Epidermal melanocyte (primary cell): ENCODE measurements around the gene RPL34.
A peak's percentile ranks its signal among the peaks of the same experiment; 100 is the strongest.

Experiments
- DNase-seq: peaks from one replicate; pipeline ENCODE4 v3.0.0; 2011; ENCODE audit warnings: low spot score; ENCODE audit not compliant: insufficient read length

RPL34 gene

DNA sequence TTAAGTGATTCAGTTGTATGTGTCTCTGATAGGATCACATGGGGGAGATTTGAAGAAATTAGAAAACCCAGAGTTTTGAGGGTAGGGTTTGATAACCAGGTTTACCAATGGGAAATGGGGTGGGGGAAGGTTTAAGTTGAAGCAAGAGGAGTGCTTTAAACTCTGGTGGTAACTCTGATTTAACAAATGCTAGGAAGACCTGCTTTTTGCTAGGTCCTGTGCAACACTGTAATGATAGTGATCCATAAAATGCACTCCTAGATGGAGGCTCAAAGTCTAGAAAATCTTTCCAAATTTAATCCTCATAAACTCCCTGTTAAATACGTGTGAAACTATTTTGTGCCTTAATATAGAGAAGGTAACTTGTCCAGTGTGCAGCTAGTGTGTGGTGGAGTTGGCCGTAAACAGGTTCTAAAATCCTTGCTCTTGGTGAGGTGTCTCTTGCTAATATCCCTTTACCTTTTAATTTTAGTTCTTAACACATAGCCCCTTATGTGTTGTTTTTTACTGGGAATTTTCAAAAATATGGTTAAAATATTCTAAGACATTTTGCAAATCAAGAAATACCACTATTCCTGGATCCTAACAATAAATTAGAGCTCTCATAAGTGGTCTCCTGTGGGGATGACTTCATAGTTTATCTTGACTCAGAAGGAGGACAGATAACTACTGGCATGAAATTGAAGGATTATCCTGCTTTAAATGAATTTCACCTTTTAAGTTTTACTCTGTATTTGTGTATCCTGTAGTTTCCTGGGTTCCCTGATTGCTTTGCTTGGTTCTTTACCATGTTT, 4.1 kb downstream of the RPL34 start:
- no peak for DNase-seq

- no peak for DNase-seq
These were observed 5.7 kb downstream of the RPL34 start for GRCh38 chr4:108626056-108626455.

DNA sequence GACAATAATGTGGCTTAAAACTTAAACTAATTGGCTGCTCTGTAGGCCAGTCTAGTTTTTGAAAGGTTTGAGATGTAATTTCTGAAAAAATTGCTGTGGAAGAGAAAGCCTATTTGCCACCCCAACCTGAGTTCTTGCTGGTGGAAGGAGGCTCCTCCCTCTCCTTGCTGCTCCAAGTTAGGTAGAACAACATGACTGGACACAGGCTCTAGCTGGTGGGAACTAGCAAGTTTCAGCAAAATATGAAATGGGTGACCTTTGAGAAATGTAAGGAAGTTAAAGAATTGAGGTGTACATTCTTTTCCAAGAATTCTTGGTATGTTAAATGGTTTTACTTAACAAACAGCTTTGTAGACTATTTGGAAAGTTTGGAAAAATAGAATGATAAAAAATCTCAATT, 8.0 kb downstream of the RPL34 start:
- DNase-seq, result no peak

- DNase-seq, result no peak
These were observed 14.8 kb downstream of the RPL34 start for GRCh38 chr4:108635070-108635655.

DNA sequence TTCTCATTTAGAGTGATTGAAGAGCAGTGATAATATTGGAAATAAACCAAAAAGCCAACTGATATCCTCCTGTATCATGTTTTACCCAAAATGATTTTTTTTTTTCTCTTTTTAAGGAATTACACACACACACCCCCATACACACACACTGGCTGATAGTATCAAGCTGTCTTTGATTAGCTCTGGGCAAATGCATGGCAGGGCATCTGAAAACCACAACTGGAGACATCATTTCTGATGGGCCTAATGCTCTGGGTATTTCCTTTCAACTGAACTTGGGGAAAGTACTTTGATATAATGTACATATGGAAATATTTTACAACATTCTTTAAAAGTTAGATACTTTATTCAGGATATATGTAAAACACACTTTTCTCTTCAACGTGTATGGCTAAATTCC, 15.9 kb downstream of the RPL34 start:
- DNase-seq, result no peak

- no peak for DNase-seq
These were observed 17.5 kb downstream of the RPL34 start for GRCh38 chr4:108637856-108638255.

DNA sequence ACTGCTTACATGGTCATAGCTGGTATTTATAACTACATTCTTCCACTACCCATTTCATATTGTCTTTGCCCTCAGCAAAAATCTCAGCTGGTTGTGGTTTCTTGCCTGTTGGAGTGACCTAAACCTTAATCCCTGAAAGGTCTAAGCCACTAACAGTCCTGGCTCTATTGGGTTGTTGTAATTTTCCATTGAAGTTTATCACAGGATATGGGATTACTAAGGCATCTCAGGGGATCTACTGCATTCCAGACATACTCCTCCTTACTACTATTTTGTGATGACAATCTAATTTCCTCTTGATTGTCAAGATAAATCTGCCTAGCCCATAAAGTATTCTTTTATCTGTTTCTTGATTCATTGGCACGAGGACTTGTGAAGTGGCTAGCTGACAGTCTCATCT, 23.9 kb downstream of the RPL34 start:
- DNase-seq, result no peak

DNA sequence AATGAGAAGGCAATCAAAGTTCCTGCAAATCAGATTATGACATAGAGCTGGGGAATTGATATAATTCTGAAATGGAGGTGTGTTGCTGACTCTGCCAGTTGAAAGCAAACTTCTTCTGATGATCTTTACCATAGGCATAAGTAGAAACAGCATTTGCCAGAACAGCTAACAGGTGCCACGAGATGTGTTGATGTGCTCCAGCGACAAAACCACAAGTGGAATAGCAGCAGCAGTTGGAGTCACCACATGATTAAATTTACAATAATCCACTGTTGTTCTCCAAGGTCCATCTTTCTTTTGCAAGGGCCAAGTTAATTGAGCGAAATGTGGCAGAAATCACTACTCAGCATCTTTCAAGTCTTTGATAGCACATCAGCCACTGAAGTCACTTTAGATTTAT, 26.3 kb downstream of the RPL34 start:
- no peak for DNase-seq

DNA sequence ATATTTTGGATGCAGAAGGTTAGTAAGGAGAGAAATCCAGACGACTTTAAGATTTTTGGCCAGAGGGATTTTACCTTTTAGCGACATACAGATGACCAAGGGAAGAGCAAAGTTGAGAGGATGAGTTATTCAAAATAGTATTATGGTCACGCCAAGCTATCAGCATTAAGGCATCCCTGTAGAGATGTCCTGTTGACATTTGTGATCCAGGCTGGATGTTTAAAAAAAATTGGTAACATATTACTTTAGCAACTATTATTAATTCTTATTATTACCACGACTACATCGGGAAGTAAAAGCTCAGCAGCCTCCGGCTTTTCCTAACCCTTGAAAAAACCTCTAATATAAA, 29.5 kb downstream of the RPL34 start:
- DNase-seq, result no peak

GRCh38 chr4:108650212-108651013, 30.0 kb downstream of the RPL34 start, which contains the start of gene OSTC:
OSTC (plus strand) TSS chr4:108650599; CDS start chr4:108650656, 57 bp downstream.
- peak; percentile 88 for DNase-seq

DNA sequence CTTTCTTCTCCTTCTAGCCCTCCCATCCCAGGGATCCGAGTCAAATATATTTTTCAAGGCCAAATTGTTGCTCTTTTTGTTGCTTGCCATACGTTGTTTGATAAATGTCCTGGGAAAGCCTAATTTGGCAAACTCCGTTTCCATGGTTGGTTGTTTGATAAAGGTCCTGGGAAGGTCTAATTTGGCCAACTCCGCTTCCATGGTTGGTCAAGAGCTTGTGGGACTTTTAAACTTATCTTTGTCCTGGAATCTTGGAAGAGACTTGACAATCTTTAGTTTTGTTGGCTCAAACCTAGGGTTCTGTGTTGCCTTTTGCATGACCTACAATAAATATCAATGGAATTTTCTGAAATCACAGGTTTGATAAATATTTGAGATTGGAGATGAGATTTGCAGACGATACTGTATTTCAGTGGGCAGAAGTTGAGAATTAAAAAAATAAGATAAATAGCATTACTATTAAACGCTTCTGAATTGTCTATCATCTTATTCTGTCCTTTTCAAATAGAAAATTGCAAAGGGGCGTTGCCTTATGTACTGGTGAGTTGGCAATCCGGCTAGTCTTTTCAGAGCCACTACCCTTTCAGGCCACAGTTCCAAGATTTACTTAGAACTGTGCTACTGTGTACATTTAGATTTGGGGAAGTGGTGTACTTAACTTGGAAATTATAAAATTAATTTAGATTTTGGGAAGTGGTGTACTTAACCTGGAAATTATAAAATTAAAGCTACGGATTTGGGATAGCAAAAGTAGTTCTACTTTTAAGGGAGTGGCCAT, 30.8 kb downstream of the RPL34 start:
- no peak for DNase-seq

GRCh38 chr4:108662629-108663028, 42.3 kb downstream of the RPL34 start:
- no peak for DNase-seq

DNA sequence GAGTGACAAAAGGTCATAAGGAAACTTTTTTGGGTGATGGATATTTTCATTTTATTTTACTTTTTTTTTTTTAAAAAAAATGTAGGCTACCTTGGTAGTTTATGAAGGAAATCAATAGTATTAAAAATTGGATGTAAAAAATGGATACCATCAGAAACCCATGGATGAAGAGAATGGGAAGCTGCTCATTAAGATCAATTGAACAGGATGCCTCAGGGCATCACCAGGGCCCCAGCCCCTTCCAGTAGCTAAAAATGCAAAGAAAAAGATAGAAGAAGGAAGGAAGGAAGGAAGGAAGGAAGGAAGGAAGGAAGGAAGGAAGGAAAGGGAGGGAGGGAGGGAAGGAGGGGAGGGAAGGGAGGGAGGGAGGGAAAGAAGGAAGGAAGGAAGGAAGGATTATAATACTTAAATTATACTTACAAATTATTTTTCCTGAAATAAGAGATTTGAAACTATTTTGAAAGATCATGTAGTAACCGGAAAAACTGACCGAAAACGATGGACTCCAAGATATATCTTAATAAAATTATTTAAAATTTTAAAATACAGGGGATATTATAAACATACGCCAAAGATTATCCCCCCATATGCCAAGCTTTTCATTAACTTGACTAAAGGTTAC, 54.1 kb downstream of the RPL34 start:
- no peak for DNase-seq
